HS-5 (cell line): ENCODE measurements around the gene IDH3B.
"Not testable (repeated sequence)": the region's sequence is repeated elsewhere in the genome, so short reads cannot be mapped to it uniquely, and the experiment has no call there.

ENCODE experiments used
- DNase-seq: peaks from one replicate; pipeline ENCODE4 v3.0.0-alpha.2; 2012; ENCODE audit warnings: low read depth

Gene IDH3B

DNA sequence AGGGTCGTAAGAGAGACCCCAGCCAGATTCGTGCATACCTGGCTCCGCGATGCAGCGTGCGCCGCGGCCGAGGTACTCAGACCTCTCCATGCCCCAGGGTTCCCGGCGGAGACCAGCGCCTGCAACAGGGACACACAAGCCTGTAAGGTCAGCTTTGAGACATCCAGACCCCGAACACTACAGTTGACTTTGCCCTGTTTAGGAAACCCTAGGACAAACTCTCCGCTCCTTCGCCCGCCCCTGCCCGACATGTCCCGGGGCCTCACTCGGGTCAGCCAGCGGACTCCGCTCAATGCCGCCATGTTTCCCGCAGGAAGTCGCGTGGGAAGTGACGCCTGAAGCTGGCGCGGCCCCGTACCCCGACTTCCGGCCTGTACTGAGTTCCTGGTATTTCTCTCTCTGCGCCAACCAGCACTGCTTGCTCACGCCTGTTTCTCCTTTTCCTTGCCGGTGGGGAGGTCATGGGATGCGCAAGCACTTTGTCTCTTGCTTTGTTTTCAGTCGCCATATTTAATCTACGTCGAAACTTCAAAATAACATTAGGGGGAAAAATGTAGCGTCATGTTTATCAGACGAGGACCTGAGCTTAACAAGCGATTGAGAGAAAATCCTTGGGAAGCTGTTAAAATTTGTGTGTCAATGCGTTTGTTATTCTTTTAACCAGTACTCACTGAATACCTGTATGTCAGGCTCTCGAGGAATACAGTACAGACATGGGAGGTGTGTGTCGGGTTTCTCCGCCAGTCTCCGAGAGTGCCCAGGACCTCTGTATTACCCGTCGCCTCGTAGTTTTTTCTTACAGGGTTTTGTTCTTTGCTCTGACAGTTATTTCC lies at the start of gene IDH3B:
TSS of gene IDH3B (minus strand) at position 330 of the 833 bp plus-strand sequence. CDS start at position 302, 28 bp downstream.
- DNase-seq = peak; percentile 67

DNA sequence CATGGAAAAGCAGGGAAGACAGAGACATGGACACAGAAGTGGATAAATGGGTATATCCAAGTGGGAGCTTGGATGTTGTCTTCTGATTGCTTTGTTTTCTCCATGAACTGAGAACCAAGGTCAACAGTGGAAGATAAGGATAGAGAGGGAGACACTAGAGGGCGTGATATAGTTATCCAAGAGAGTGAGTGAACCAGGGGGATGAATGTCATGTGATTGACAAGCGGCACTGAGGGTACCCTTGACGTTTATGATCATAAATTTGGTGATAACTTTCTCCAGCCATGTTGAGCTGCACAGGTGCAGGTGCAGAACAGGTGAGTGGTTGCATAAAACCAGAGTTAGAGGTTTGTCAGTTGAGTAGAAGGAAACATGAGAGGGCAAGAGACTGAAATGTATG lies 49.3 kb upstream of the IDH3B start:
- DNase-seq = no peak

DNA sequence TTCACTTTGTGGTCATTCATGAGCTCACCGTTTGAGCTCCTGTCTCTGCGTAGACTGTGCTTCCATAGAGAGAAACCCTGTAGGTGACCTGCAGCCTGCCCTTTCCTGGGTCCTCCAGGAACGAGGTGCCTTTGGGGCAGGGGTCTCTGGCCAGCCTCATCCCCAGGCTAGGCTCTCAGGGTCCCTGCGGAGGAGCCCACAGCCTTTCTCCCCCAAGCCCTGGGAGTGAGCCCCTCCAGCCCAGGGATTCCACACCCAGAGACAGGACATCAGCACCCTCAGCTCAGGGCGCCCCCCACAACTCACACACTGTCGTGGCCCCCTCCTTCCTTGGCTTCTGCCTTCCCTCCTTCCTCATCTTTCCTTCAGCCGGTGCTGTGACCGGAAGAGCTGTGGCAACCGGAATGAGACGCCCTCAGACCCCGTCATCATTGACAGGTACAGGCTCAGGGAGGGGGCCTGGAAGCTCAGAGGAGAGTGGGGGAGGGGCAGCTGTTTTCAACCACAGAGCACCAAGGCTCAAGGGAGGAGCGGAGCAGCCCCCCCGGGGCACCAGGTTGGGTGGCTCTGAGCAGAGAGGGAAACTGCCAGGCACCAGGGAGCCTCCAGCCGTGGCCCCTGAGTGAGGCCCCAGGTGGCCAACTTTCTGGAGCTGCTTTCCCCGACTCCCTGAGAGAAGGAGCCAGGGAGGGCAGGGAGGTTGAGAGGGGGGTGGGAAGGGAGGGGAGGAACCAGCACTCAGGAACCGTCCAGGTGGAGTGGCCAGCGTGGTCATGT lies 45.4 kb upstream of the IDH3B start:
- no peak for DNase-seq

DNA sequence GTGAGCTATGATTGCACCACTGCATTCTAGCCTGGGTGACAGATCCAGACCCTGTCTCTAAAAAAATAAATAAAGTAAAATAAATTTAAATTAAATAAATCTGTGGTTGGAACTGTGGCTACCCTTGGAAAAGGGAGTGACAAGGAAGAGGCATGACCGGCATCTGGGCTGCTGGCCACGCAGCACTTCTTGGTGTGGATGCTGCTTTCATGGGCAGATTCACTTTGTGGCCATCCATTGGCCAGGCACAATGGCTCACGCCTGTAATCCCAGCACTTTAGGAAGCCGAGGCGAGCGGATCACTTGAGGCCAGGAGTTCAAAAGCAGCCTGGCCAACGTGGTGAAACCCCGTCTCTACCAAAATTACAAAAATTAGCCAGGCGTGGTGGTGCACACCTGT lies 44.6 kb upstream of the IDH3B start:
- no peak for DNase-seq

DNA sequence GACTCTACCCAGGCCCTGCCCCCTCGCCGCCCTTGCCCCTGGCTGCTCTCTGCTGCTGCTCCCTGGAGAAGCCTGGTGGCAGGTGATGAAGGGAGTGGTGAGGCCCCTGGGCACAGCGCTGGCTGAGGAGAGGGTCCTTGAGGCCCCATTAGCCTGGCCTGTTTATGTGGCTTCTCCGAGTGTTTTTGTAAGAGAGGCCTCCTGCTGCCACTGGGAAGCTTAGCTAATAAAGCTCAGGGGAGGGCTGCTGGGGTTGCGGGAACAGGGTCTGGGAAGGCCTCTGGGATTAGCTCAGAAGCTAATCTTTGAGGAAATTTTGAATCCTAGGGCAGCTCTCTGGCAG lies 44.0 kb upstream of the IDH3B start:
- DNase-seq = no peak

DNA sequence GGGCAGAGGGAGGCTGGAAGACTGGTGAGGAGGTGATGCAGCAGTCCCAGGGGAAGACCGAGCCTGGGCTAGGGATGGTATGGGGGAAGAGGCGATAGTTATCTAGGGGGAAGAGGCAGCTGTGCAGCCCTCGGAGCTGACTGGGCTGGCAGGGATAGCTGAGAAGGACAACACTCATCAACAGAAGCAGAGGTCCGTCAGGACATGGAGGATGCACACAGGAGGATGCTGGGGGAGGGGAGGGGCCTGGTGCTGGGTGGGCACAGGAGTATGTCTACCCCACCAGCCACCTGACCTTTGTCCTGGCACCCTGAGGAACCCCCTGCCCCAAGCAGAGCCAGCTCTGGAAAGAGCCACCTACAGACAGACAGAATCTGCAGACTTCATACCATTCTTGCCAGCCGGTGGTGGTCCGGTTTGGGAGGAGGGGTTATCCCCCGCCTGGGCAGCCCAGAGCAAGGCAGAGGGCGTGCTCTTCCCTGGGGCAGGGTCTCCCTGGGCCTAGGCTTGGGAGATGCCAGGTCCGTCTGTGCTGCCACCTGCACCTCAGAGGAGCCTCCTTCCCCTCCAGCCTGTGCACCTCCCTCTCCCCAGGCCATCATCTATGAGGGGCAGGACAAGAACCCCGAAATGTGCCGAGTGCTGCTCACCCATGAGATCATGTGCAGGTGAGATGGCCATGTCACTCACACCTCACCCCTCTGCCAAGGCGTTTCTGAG lies 43.5 kb upstream of the IDH3B start:
- DNase-seq = no peak

DNA sequence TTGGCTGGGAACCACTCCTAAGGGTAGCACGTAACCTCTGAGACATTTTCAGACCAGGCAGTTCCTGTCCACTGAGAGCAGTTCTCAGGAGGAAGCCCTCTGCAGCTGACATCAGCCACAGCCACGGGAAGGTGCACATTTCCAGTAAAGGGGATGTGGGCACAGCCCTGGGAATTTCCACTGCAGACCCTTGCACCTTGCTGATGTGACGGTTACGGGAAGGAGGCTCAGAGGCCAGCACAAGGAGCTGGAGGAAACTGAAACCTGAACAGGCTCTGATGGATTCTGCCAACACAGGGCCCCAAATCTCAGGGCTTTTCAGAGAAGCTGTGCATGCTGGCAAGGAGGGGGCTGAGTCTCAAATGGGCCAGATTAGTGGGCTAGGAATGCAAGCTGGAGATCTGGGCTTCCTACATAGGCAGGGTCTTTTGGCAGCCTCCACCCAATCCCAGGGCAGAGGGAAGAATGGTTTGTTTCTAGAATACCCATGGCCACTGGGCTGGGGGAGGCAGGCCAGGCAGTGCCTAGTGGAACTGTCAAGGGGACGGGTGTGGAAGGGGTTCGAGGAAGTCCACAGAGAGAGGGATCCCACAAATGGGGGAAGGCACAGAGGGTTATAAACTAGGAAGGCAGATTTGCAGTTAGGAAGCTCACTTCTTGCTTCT lies 42.8 kb upstream of the IDH3B start:
- no peak for DNase-seq

DNA sequence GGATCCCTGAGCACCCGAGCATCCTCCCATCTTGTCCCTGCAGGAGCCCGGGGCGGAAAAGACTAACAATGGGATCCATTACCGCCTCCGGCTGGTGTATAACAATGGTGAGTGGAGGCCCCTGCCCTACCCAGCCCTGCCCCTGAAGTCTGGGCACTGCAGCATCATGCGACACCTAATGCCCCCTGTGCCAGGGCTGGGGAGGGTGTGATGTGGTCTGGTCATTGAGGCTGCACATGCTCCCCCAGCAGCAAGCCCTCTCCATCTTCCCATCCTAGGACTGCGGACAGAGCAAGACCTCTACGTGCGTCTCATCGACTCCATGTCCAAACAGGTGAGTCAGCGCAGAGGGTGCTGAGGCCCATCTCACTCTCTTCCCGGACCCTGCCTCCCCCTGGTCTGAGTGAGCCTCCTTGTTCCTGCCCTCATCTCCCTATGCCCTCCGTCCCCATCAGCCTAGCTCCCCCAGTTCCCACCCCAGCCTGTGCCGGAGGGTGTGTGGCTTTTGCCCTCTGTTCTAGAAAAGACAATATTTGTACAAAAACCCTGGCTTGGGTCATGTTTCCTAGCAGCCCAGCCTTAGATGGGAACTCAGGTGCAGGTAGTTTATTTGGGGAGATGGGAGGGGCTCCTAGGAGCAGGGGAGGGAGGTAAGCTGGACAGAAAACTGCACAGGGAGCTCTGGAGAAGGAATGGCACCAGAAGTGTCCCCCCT lies 42.1 kb upstream of the IDH3B start:
- no peak for DNase-seq

DNA sequence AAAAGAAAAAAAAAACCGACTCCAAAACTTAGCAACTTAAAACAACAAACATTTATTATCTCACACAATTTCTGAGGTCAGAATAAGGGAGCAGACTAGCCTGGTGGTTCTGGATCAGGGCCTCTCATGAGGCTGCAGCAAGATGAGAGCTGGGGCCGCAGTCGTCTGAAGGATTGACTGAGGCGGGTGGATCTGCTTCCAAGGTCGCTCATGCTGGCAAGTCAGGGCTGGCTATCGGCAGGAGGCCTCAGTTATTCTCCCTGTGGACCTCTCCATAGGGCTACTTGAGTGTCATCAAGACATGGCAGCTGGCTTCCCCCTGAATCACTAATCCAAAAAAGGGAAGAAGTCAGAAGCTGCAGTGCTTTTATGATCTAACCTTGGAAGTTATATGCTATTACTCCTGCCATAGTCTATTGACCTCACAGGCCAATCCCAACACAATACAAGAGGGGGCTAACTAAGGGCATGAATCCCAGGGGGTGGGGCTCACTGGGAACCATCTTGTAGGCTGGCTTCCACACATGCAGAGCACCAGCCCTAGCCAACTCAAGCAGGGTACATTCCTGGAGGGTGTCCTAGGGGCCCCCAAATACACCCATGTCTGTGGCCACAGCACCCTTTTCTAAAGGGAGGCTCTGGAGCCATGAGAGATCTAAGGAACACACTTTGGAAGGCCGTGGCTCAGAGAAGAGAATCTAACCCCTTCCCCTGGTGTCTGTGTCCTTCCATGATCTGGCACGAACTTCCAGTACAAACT lies 39.9 kb upstream of the IDH3B start:
- no peak for DNase-seq

DNA sequence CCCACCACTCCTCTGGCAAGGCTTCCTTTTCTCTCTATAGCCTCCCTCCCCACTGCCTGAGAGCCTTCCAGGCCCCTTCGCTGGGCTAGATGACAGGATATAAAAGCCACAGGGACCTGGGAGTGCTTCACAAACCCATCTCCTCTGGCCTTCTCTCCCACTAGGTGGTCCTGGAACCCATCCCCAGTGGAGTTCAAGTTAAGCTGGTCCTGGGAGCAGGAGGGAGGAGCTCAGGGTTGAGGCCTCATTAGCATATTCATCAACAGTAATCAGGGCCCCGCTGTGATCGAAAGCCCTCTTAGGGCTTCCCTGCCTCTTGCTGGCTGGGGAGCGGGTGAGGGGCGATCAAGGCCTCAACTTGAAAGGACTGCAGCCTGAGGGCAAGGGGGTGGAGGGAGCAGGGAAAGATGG lies 37.7 kb upstream of the IDH3B start:
- DNase-seq = no peak

DNA sequence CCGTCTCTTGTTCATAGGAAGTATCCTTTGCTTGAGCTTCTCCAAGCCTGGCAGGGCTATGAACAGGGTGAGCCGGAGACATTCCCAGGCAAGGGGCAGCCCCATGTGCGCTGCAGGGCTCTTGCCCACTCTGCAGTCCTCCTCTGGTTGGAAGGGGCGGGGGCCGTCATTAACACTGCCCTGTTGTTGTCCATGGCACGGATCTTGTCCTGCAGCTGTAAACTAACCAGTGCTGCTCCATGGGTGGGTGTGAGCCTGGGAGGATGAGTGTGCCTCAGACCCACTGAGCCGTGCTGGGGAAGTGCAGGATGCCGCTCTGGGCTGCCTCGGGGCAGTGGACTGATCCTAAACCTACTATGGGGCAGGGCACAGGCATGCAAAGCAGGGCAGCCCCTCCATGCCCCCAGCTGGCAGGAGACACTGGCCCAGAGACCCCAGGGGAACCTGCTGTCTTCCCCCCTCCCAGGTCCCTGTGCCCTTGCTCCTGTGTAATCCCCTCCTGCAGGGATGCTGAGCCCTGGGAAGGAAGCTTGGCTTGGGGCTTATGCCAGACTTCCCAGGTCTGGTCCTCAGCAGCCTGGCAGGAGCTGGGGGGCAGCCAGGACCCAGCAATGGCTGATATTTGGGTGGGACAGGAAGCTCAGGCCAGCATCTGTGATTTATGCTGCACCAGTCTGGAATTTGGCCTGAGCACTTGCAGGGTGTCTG lies 37.1 kb upstream of the IDH3B start:
- no peak for DNase-seq

DNA sequence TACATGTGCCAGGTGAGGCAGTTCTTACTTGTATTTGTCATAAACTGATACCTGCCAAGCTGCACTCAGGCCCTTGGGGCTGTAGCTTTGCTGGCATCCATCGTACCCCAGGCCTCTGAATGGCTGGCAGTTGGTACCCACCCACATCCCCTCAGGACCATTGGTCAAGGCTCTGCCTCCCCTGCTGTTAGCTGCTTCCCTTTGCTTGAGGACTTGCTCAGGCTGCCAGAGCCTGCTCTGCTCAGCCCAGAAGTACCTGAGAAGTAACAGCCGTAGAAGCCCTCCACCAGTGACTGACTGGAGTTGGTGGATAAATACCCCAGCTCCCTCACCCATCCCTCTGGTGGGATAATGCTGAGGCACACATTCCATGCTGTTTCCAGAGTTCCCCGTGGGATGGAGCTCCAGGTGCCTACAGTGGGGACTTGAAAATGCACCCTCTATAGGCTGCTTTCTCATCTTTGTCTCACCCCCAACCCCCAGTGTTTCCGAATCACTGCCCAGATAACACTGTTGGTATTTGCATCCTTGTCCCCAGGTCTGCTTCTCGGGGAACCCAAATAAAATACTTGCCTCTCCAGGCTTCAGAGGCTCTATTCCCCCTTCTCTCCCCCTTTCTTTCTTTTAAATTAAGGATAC lies 35.9 kb upstream of the IDH3B start:
- no peak for DNase-seq

DNA sequence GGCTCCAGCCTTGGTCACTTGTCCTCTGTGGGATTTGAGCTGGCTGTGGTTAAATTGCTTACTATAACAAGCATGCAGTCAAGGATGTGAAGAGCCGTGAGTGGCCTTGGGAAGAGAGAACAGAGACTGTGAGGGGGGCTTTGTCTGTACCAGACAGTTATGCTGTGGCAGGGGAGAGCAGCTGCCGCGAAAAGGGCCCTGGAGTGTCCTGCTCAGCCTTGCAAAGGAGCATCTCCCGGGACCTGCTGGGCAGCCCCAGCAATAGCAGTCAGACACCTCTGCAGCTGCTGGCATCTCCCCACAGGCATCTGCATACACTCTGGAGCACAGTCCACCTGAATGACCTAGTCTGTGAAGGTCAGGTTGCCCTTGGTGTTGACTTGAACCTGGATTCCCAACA lies 34.9 kb upstream of the IDH3B start:
- no peak for DNase-seq

DNA sequence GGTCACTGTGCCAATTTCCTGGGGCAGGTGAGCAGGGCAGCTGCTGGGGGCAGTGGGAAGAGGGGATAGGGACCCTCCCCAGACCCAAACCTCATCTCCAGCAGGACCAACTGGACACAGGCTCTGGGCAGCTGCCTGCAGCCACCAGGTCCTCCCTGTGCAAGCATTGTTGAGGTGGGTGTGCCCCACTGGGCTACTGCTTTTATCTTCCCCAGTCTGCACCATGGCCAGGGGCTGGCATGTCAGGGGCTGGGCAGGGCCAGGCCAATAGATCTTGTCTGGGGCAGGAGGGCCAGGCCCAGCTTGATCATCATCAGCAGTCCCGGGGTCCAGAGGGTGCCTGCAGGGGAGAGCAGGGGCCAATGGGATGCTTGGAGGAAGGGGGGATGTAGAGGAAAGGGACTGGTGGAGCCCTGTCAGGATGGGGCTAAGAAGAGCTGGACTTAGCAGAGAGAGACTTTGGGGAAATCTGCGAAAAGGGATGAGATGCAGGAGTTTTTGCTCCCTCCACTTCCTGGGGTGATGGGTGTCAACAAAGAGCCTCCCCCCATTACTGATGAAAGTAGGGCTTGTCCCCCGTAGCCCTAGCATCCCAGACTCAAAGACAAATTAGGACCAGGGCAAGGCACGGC lies 34.3 kb upstream of the IDH3B start:
- DNase-seq = no peak

DNA sequence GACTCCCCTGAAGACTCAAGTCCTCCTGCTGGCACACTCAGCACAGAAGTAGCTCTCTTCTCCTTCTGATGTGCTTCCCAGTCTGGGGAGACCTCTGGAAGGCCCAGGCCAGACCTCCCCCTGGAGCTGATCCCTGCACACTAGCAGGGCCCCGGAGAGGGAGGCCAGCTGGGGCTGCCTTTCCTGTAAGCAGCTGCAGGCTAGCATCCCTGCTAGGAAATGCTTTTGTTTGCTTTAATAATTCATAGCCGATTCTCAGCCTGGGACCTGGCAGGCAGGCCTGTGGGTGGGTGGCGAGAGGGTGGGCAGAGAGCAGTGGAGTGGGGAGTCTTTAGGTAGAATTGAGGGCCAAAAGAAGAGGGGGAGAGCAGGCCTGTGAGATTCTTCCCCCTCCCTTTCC lies 33.8 kb upstream of the IDH3B start:
- DNase-seq = no peak

DNA sequence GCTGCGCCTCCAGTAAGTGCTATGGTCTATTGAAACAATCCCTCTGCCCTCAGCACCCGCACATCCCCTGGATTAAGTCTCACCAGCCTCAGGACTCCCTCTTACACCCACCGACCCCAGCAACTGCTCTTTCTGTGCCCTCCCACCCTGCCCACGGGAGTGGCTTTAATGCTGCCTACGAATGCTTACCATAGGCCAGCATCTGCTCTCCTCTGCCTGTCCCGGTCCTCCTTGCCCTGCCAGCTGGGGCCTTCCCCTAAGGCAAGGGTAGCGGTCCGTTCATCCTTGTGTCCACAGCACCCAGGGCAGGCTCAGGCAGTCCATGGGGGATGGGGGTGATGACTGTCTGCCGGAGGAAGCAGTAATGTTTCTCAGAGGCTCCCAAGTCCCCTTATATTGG lies 32.6 kb upstream of the IDH3B start:
- no peak for DNase-seq

DNA sequence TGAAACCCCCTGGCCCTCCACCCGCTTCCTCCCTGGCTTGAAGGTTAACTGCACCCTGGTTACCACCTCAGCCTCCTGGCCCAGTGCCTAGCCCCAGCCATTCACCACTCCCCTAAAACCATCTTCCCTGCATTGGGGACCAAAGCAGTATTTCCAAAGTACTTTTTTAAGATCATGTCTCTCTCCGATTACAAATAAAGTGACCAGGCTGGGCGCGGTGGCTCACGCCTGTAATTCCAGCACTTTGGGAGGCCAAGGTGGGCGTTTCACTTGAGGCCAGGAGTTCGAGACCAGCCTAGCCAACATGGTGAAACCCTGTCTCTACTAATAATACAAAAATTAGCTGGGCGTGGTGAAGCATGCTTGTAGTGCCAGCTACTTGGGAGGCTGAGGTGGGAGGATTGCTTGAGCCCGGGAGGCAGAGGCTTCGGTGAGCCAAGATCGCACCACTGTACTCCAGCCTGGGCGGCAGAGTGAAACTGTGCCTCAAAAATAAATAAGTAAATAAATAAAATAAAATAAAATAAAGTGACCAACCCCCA lies 32.0 kb upstream of the IDH3B start:
- not testable (repeated sequence) for DNase-seq

DNA sequence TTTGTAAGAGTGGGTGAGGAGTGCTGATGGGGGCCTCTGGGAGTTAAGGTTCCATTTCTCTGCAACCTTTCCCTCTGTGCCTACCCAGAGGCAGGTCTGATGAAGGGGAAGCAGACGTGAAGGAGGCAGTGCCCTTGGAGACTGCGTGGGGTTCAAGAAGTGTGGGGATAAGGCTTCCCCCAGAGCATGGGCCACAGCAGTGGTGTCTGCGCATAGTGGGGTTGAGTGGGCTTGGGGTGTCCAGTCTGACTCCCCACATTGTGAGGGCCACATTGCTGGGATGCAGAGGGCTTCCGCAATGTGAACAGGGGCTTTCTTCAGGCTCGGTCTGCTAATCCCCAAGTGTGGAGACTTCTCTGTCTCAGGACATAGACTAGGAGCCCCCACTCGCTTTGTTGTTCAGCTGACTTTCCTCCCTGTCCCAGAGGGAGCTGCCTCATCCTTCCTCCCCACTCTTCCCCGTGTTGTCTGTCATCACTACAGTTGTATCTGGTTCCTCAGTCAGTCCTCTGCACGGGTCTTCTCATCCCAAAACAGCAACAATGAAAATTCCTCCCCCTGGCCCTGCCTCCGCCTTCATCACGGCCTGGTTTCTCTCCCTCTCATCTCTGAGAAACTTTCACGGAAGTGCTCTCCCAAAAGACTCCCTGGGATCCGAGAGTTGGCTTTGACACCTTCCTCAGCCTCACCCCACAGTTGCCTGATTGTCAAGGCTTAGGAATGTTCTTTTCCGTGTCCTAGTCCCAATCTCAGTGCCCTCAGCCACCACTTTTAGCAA lies 31.4 kb upstream of the IDH3B start:
- DNase-seq = no peak
